ENCODE data around the gene MATR3. TPM values are rescaled to one million over a fixed set of nuclear protein-coding genes. Genes with fewer than 3 reads are reported as not detected.

Gene MATR3
- total and polyA plus RNA-seq, 4 donors, result 38.4 to 111 (median 69.7) TPM

- TF ChIP-seq ZBTB33 (IDR thresholded peaks at IDR 0.05), result no peak
- no peak for TF ChIP-seq HNF4G (IDR thresholded peaks at IDR 0.05)
- TF ChIP-seq RXRA (IDR thresholded peaks at IDR 0.05), result no peak
- no peak for TF ChIP-seq ATF3 (IDR thresholded peaks at IDR 0.05)
Observed at GRCh38 chr5:139278540-139279274, 14.8 kb upstream of the MATR3 start (continued).

- Histone ChIP-seq H3K36me3 (ENCODE audit: control insufficient read depth in 4 of 4, insufficient read depth in 3 of 4, low read depth in 1 of 4, low read length in 3 of 4) (peaks cover 0 to 6% (median 2%) of the 10 kb centered on the region in 4 donors), H3K4me3 (ENCODE audit: low read depth in 1 of 3, low read length in 3 of 3) (no peak overlapping the region), H3K27ac (ENCODE audit: low read depth in 1 of 2, low read length in 2 of 2) (no peak overlapping the region), H3K9me3 (ENCODE audit: control insufficient read depth in 4 of 4, low read length in 3 of 4) (no peaks in the 10 kb centered on the region), H3K27me3 (ENCODE audit: control insufficient read depth in 4 of 4, insufficient read depth in 4 of 4, low read length in 3 of 4) (no peaks in the 10 kb centered on the region), H3K4me1 (ENCODE audit: control insufficient read depth in 4 of 4, insufficient read depth in 4 of 4, low read length in 3 of 4) (no peaks in the 10 kb centered on the region), H3K9ac (ENCODE audit: low read depth in 1 of 2, low read length in 2 of 2) (no peak overlapping the region)
- DNase-seq (ENCODE audit: low spot score), result no peak
- no peak for TF ChIP-seq EGR1 (IDR thresholded peaks at IDR 0.05; ENCODE audit: low read depth in 2 of 2)
- no peak for TF ChIP-seq ATF3 (IDR thresholded peaks at IDR 0.05)
- TF ChIP-seq FOXA2 (IDR thresholded peaks at IDR 0.05), result no peak
- TF ChIP-seq YY1 (IDR thresholded peaks at IDR 0.05), result no peak
- no peak for TF ChIP-seq NR2F2 (IDR thresholded peaks at IDR 0.05)
- TF ChIP-seq ZBTB33 (IDR thresholded peaks at IDR 0.05), result no peak
- no peak for TF ChIP-seq HNF4G (IDR thresholded peaks at IDR 0.05)
- TF ChIP-seq RXRA (IDR thresholded peaks at IDR 0.05), result no peak
- TF ChIP-seq RAD21 (IDR thresholded peaks at IDR 0.05), result no peak
- TF ChIP-seq CTCF (IDR thresholded peaks at IDR 0.05; ENCODE audit: low read depth, low read length, missing input control), result no peak
- no peak for TF ChIP-seq JUND (IDR thresholded peaks at IDR 0.05)
- TF ChIP-seq HNF4A (conservative IDR thresholded peaks at IDR 0.05), result no peak
- TF ChIP-seq MAX (IDR thresholded peaks at IDR 0.05), result no peak
- TF ChIP-seq SP1 (IDR thresholded peaks at IDR 0.05), result no peak
Observed at GRCh38 chr5:139282197-139282557, 11.4 kb upstream of the MATR3 start.

All from liver (tissue), 9 donors.